K562 (cell line): Measurements from ENCODE around the gene OSCP1. TPM values are rescaled to one million over a fixed set of nuclear protein-coding genes. Genes with fewer than 3 reads are reported as not detected.

Source experiments
- ATAC-seq: fragments of 200-7000 bp; cut with Tn5 transposase; 3 replicates; pipeline ENCODE4 v1.9.1; 2020; ENCODE audit warnings: moderate library complexity
- BruUV-seq: library from RNA; stranded (reverse); fragments of 400-500 nt; replicated peaks from 2 replicates; lab custom pipeline; 2021; lab: Mats Ljungman, UMichigan
- CTCF ChIA-PET: fragments of 300-600 bp; formaldehyde crosslinking; extraction: SDS; loops from one replicate; lab custom pipeline; 2021; ENCODE audit warnings: low intra/inter-chr PET ratio; lab: Yijun Ruan, JAX
- POLR2A ChIA-PET: fragments of 300-600, 350-650 bp; sonication (Branson Sonifier 250); formaldehyde crosslinking; extraction: SDS; loops from one replicate; lab custom pipeline; 2021; ENCODE audit warnings: antibody characterized with exemption, inconsistent platforms; lab: Yijun Ruan, JAX
- DNase-seq, 4 experiments: peaks; one replicate each; pipeline versions ENCODE4 v3.0.0 to v3.0.0-alpha.2; 2011 to 2018; ENCODE audit warnings: low spot score in 3 of 4, mixed read lengths in 3 of 4; ENCODE audit errors: extremely low read depth in 1 of 4
- FAIRE-seq: peaks from 2 replicates; lab custom pipeline; 2011; peaks lifted over from hg19 to GRCh38; lab: Jason Lieb, UNC
- H2AFZ ChIP-seq: 2 replicates; pipeline ENCODE4 v1.6.0; 2011; ENCODE audit warnings: low read depth, low read length, control low read depth, inconsistent platforms
- H3K27ac ChIP-seq: fragments of 200-600 bp; 3 replicates; pipeline ENCODE4 v1.8.0; 2011; ENCODE audit warnings: low read depth, mild to moderate bottlenecking, control low read depth, inconsistent platforms, low read length, moderate library complexity, mixed read lengths; ENCODE audit errors: extremely low read depth
- H3K27me3 ChIP-seq, 2 experiments: fragments of 300-600 bp in 1 of 2; 2 replicates in 1 of 2; 3 replicates in 1 of 2; pipeline versions ENCODE4 v1.6.0 to v1.8.0; 2011; ENCODE audit warnings: inconsistent platforms in 2 of 2, low read length in 2 of 2, mild to moderate bottlenecking in 1 of 2, mixed read lengths in 1 of 2, moderate library complexity in 1 of 2; ENCODE audit not compliant: control insufficient read depth in 2 of 2, insufficient read depth in 2 of 2
- H3K36me3 ChIP-seq: fragments of 300-600 bp; 3 replicates; pipeline ENCODE4 v1.8.0; 2011; ENCODE audit warnings: mild to moderate bottlenecking, low read length, inconsistent platforms; ENCODE audit not compliant: control insufficient read depth, insufficient read depth
- H3K4me1 ChIP-seq, 2 experiments: fragments of 200-600 bp in 1 of 2; replicated peaks in 1 of 2; 2 replicates in 1 of 2; 3 replicates in 1 of 2; pipeline versions ENCODE4 v1.5.1 to v1.8.0; 2011; ENCODE audit warnings: inconsistent platforms in 2 of 2, low read length in 2 of 2, mild to moderate bottlenecking in 1 of 2, mixed read lengths in 1 of 2, moderate library complexity in 1 of 2; ENCODE audit not compliant: control insufficient read depth in 2 of 2, insufficient read depth in 2 of 2
- H3K4me2 ChIP-seq: 2 replicates; pipeline ENCODE4 v1.6.1; 2011; ENCODE audit warnings: low read length, control low read depth, inconsistent platforms, mixed read lengths; ENCODE audit not compliant: insufficient read depth
- H3K4me3 ChIP-seq: fragments of 200-600 bp; sonication (generic), shearing (Covaris generic); 2 replicates; pipeline ENCODE4 v1.5.1; 2016; ENCODE audit warnings: control low read depth, inconsistent platforms
- H3K79me2 ChIP-seq: fragments of 200-600 bp; 3 replicates; pipeline ENCODE4 v1.8.0; 2011; ENCODE audit warnings: low read length, inconsistent platforms; ENCODE audit not compliant: control insufficient read depth, insufficient read depth
- H3K9ac ChIP-seq, 2 experiments: 2 replicates each; pipeline versions ENCODE4 v1.6.0 to v1.6.1; 2011; ENCODE audit warnings: low read depth in 2 of 2, low read length in 2 of 2, control low read depth in 1 of 2, inconsistent platforms in 1 of 2, mild to moderate bottlenecking in 1 of 2, mixed read lengths in 1 of 2; ENCODE audit not compliant: insufficient read depth in 1 of 2
- H3K9me1 ChIP-seq: one replicate; pipeline ENCODE4 v1.6.0; 2011; ENCODE audit warnings: inconsistent platforms, mild to moderate bottlenecking, low read length, moderate library complexity; ENCODE audit not compliant: control insufficient read depth, insufficient read depth
- H3K9me3 ChIP-seq: replicated peaks from 2 replicates; pipeline ENCODE4 v1.5.1; 2011; ENCODE audit warnings: low read depth, low read length, inconsistent platforms; ENCODE audit not compliant: control insufficient read depth, insufficient read depth
- H4K20me1 ChIP-seq: replicated peaks from 2 replicates; pipeline ENCODE4 v1.6.1; 2011; ENCODE audit warnings: low read length, inconsistent platforms, mixed read lengths; ENCODE audit not compliant: control insufficient read depth, insufficient read depth
- DIDO1 ChIP-seq: fragments of 450-650 bp; IDR thresholded peaks from 2 replicates; pipeline ENCODE4 v1.6.1; 2016; ENCODE audit warnings: low read depth, missing biosample characterization, missing genetic modification characterization
- FOXP1 ChIP-seq: sonication (generic); formaldehyde crosslinking; IDR thresholded peaks from 2 replicates; pipeline ENCODE4 v1.8.0; 2022; ENCODE audit warnings: mild to moderate bottlenecking, missing genetic modification reagents
- HIVEP1 ChIP-seq: fragments of 250-450 bp; sonication (Bioruptor Pico); IDR thresholded peaks from 2 replicates; pipeline ENCODE4 v1.4.0; 2020; ENCODE audit warnings: mild to moderate bottlenecking
- ILK ChIP-seq: fragments of 450-650 bp; IDR thresholded peaks from 2 replicates; pipeline ENCODE4 v1.6.1; 2016; ENCODE audit warnings: missing genetic modification characterization, low read depth, mild to moderate bottlenecking, missing compliant biosample characterization, moderate library complexity, borderline replicate concordance
- NR2F6 ChIP-seq: fragments of 450-650 bp; formaldehyde crosslinking; IDR thresholded peaks from 2 replicates; pipeline ENCODE4 v1.4.0; 2020; ENCODE audit warnings: mild to moderate bottlenecking
- PHF8 ChIP-seq: fragments of 200-600 bp; sonication (generic); IDR thresholded peaks from 2 replicates; pipeline ENCODE4 v1.6.1; 2012; ENCODE audit warnings: mixed run types, mild to moderate bottlenecking, inconsistent platforms, low read length, moderate library complexity, borderline replicate concordance
- PYGO2 ChIP-seq: fragments of 450-650 bp; IDR thresholded peaks from 2 replicates; pipeline ENCODE4 v1.6.1; 2016; ENCODE audit warnings: mild to moderate bottlenecking, missing genetic modification characterization, moderate library complexity, missing compliant biosample characterization
- RBM14 ChIP-seq: fragments of 200-400 bp; formaldehyde crosslinking; IDR thresholded peaks from 2 replicates; pipeline ENCODE4 v1.6.1; 2018; ENCODE audit warnings: low read depth, mild to moderate bottlenecking, low read length, moderate library complexity, borderline replicate concordance; ENCODE audit not compliant: insufficient read depth
- TCF7 ChIP-seq: sonication (generic); IDR thresholded peaks from 2 replicates; pipeline ENCODE4 v1.6.1; 2016; ENCODE audit warnings: antibody characterized with exemption, borderline replicate concordance
- TEAD1 ChIP-seq, 2 experiments: fragments of 450-650 bp in 1 of 2; sonication (generic) in 1 of 2; formaldehyde crosslinking; IDR thresholded peaks; 2 replicates each; pipeline versions ENCODE4 v1.4.0 to v1.8.0; 2020 to 2022; ENCODE audit warnings: mild to moderate bottlenecking in 2 of 2, missing genetic modification reagents in 1 of 2
- TGIF2 ChIP-seq: sonication (generic); formaldehyde crosslinking; IDR thresholded peaks from 2 replicates; pipeline ENCODE4 v1.8.1; 2022; ENCODE audit warnings: mild to moderate bottlenecking, missing genetic modification reagents, moderate library complexity
- TSC22D4 ChIP-seq: fragments of 450-650 bp; IDR thresholded peaks from 2 replicates; pipeline ENCODE4 v1.6.1; 2016; ENCODE audit warnings: missing genetic modification characterization, missing biosample characterization, control low read depth
- ZEB2 ChIP-seq: fragments of 450-650 bp; IDR thresholded peaks from 2 replicates; pipeline ENCODE4 v1.6.1; 2016
- ZFP1 ChIP-seq: fragments of 450-650 bp; formaldehyde crosslinking; IDR thresholded peaks from 2 replicates; pipeline ENCODE4 v1.4.0; 2020; ENCODE audit warnings: mild to moderate bottlenecking, mixed read lengths
- WGBS: fragments of 100-300 bp; shearing (Covaris generic); methylation state at CpG from one replicate; pipeline ENCODE4 v1.1.6; 2016; ENCODE audit warnings: low coverage, mixed read lengths; ENCODE audit not compliant: insufficient coverage; ENCODE audit errors: missing lambda C conversion rate; 5-methylcytosine and 5-hydroxymethylcytosine counted together
- in situ Hi-C: fragments of 300-500 bp; cut with MboI; formaldehyde crosslinking; loops from 4 replicates; pipeline ENCODE4 v1.15.0; 2018; ENCODE audit warnings: inconsistent platforms, mixed read lengths
- intact Hi-C: fragments of 100-400 bp; cut with micrococcal nuclease; formaldehyde crosslinking; loops from 2 replicates; pipeline ENCODE4 v1.14.2; 2022
- polyA plus RNA-seq, 8 experiments: library from polyadenylated mRNA; depleted of rRNA in 4 of 8; stranded (reverse) in 5 of 8; unstranded in 3 of 8; fragments of >200 nt; fragmentation: Nextera tagmentation in 2 of 8; fragmentation: Illumina TruSeq in 1 of 8; extraction: Ambion mirVana in 2 of 8; extraction: Trizol in 1 of 8; gene quantifications; 2 replicates each; pipeline versions ENCODE4 v1.2.1 to v1.2.3, GENCODE V29; 2011 to 2014; ENCODE audit warnings: inconsistent platforms in 1 of 8, missing spikeins in 1 of 8
- total RNA-seq, 7 experiments: library from RNA; depleted of rRNA in 6 of 7; stranded (reverse); fragments of >200 nt in 6 of 7; fragmentation: Illumina TruSeq in 2 of 7; extraction: Trizol in 2 of 7; gene quantifications; 2 replicates each; pipeline versions ENCODE4 v1.2.1 to v1.2.3, GENCODE V29; 2011 to 2021; ENCODE audit warnings: low replicate concordance in 1 of 7
- TF ChIP-seq, protein P1 (sequence below): sonication (generic); formaldehyde crosslinking; IDR thresholded peaks from 2 replicates; pipeline ENCODE4 v1.8.1; 2023; ENCODE audit warnings: mild to moderate bottlenecking, missing genetic modification reagents, moderate library complexity

OSCP1 gene
- total and polyA plus RNA-seq, 9 of the 15 experiments (the other 6 are each of a cell fraction or from before 2014, with no cell fraction given), result 0.15 to 0.40 (median 0.33) TPM; not detected in 5

DNA sequence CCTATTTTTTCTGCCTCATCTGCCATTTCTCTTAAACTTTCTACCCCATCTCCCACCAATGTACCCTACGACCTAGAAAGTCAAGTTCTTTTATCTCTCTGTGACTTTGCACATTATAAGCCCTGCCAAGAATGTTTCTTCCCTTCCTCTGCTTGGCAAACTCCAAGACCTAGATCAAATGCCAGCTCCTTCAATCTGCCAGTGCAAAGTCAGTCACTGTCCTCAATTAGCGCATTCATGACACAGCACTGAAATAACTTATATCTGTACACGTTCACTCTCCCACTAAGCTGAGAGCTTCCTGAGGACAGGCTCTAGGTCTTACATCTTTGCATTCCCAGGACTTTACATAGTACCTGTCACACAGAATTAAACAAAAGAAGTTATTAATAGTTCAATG lies 31.1 kb downstream of the OSCP1 start:
- in situ Hi-C loops (no loop called here), intact Hi-C loops (no loop called here)
- Histone ChIP-seq H3K79me2 (no peaks in the 10 kb centered on the region), H3K9ac (no peak overlapping the region), H3K36me3 (no peaks in the 10 kb centered on the region), H3K9me3 (no peaks in the 10 kb centered on the region), H3K27ac (no peak overlapping the region), H4K20me1 (no peaks in the 10 kb centered on the region), H3K4me1 (peaks cover 0 to 3% of the 10 kb centered on the region in 2 experiments; a peak in 2 of 5 replicates), H3K9me1 (no peaks in the 10 kb centered on the region), H3K27me3 (no peaks in the 10 kb centered on the region), H3K4me2 (no peak overlapping the region), H2AFZ (no peak overlapping the region), H3K4me3 (no peak overlapping the region)
- ChIA-PET CTCF (interaction anchor here (3.0 kb wide), 1 partner anchor 319 kb away, joined by 27 read pairs; no protein-coding TSS in a partner anchor), POLR2A (interaction anchor here (1.0 to 1.3 kb wide), 3 partner anchors 13 to 33 kb away, joined by 3 to 4 read pairs (median 4); no protein-coding TSS in a partner anchor)
- DNase-seq (no peak), ATAC-seq (no peak), FAIRE-seq (no peak)
- TF ChIP-seq PYGO2 (tag) (no peak), TCF7 (no peak)
- WGBS, result 51% methylated on average over 3 of the region's 3 CpGs
- BruUV-seq, result no TSS peak

DNA sequence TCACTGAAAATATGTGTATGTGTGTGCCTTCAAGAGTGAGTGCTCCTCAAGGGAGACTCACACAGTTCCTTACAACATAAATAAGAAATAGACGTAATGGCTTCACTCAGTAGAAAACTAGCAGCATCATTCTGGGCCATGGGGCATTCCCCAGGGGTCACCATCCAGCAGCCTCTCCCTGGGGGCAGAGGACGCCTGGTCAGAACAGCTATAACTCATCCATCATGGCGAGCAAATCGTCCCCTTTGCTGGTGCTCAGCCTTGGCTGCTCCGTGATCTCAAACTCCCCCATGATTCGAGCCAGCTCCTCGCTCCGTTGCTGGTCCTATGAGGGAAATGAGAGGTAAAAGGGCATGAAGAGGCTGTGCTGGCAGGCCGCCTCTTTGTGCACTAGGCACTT lies 32.3 kb downstream of the OSCP1 start:
- WGBS, result 53% methylated on average over 9 of the region's 9 CpGs
- ChIA-PET CTCF (no interaction called here), POLR2A (interaction anchor here (2.6 kb wide), 1 partner anchor 31 kb away, joined by 13 read pairs; no protein-coding TSS in a partner anchor)
- H3K27me3 ChIP-seq, result no peaks in the 10 kb centered on the region
- ATAC-seq (no peak), FAIRE-seq (no peak), DNase-seq (no peak)
- H3K79me2 ChIP-seq, result no peaks in the 10 kb centered on the region
- in situ Hi-C loops (no loop called here), intact Hi-C loops (no loop called here)
- H2AFZ ChIP-seq, result no peak overlapping the region
- BruUV-seq, result no TSS peak
- H3K4me2 ChIP-seq, result no peak overlapping the region
- H3K36me3 ChIP-seq, result no peaks in the 10 kb centered on the region
- H4K20me1 ChIP-seq, result no peaks in the 10 kb centered on the region
- no peaks in the 10 kb centered on the region for H3K9me1 ChIP-seq
- no peak overlapping the region for H3K4me3 ChIP-seq
- peak overlapping the region in 1 of 2 experiments; percentile 37; a peak in 1 of 4 replicates for H3K9ac ChIP-seq
- H3K27ac ChIP-seq, result no peak overlapping the region
- TF ChIP-seq ZFP1 (CRISPR knock-in tag), result no peak
- no peak for TF ChIP-seq FOXP1
- TF ChIP-seq RBM14, result no peak
- TF ChIP-seq TCF7, result no peak
- no peak for TF ChIP-seq ZEB2
- TF ChIP-seq DIDO1, result no peak
- no peak for TF ChIP-seq PHF8
- TF ChIP-seq TEAD1 (CRISPR knock-in tag; IDR thresholded peaks at IDR 0.05), result no peak
- TF ChIP-seq, protein P1, sequence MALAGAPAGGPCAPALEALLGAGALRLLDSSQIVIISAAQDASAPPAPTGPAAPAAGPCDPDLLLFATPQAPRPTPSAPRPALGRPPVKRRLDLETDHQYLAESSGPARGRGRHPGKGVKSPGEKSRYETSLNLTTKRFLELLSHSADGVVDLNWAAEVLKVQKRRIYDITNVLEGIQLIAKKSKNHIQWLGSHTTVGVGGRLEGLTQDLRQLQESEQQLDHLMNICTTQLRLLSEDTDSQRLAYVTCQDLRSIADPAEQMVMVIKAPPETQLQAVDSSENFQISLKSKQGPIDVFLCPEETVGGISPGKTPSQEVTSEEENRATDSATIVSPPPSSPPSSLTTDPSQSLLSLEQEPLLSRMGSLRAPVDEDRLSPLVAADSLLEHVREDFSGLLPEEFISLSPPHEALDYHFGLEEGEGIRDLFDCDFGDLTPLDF (CRISPR knock-in tag), result no peak
- no peak for TF ChIP-seq NR2F6
- no peak for TF ChIP-seq TSC22D4 (tag)
- no peak for TF ChIP-seq TGIF2
- TF ChIP-seq HIVEP1 (CRISPR knock-in tag), result no peak
- no peak for TF ChIP-seq ILK (tag)
- H3K9me3 ChIP-seq, result no peaks in the 10 kb centered on the region
- H3K4me1 ChIP-seq, result peaks cover 0 to 3% of the 10 kb centered on the region in 2 experiments; a peak in 2 of 5 replicates
